ENCODE measurements around the gene UPP1. TPM values are rescaled to one million over a fixed set of nuclear protein-coding genes. Genes with fewer than 3 reads are reported as not detected.
"Not testable (repeated sequence)": the region's sequence is repeated elsewhere in the genome, so short reads cannot be mapped to it uniquely, and the experiment has no call there.

The UPP1 gene
- total RNA-seq (2014; rRNA removed; shearing (Covaris generic)), result 47.3 and 50.8 TPM in 2 replicates

DNA sequence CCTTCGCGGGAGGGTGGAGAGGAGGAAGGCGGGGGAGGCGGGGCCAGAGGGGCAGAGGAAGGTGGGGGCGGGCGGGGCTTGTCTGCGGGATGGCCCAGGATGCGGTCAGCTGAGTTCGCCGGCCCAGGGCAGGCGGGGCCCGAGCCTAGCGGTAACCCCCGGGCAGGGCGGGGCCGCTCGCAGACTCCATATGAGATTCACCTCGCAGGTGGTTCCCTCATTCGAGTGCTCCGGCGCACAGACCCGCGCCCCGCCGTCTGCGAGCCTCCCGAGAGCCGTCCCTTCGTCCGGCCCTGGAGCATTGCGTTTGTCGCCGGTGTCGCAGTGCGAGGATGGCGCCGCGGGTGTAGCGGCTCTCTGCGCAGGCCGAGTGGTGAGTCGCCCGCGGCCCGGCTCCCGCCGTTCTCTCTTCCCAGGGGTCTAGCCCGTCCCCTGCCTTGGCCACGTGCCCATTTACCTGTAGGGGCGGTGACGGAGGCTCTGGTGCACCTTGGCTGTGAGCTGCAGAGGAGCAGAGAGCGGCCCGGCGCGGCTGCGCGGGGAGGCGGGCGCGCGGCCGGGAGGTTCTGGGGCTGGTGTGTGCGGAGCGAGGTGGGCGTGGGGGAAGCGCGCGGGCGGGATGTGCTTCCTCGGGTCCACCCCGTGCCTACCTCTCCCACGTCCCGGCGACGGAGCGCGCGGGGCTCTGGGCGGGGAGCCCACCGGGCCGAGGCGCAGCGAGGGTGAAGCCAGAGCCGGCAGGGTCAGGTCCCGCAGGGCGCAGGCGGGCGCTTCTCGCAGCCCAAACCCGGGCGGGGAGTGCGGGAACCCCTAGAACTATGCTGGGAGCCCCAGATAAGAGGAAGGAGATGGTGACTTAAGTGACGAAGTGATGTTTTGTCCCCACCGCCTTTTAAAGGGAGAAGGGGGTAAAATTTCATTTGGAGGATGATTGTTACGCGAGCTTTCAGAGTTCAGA, at the start of gene UPP1:
UPP1 (plus strand) TSS at position 220 of the 958 bp plus-strand sequence. CDS start 5,519 bp downstream, outside the sequence.
- peak; percentile 69 for DNase-seq (ENCODE audit: low read depth)

DNA sequence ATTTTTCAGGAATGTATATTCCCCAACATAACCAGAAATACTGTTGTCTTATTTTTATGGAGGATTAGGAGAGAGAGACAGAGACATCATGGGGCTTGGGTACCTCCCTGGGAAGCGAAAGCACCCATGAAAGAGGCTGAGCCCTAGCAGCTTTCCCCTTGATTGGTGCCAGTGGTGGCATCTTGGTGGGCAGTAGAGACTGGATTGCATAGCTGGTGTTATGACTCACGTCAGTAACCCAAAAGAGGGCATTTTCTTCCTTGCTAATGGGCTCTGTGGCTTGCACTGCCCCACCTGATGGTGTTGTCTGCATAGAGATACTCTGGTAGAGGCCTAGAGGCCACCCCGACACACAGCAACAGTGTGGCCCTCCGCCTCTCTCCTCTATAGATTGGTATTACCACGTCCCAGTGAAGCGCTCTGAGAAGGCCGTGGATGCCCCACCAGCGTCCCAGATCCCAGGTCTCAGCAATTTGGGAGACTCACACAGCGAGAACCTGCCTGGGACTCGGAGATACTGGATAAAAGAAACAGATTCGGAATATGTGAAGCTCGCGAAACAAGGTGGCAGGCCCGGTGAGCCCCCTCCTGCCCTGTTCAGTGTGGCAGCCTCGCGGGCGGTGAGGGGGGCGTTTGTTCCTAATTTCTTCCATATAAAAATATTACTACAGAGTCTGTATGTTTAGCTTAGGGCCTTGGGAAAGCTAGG, 48.0 kb upstream of the UPP1 start:
- peak; percentile 73 for DNase-seq (ENCODE audit: low read depth)

- DNase-seq (ENCODE audit: low read depth), result peak; percentile 74
Measured at GRCh38 chr7:48041653-48041970, 47.5 kb upstream of the UPP1 start.

GRCh38 chr7:48042216-48042615, 46.8 kb upstream of the UPP1 start:
- DNase-seq (ENCODE audit: low read depth), result peak; percentile 52

- DNase-seq (ENCODE audit: low read depth), result no peak
Measured at GRCh38 chr7:48042636-48043035, 46.4 kb upstream of the UPP1 start.

DNA sequence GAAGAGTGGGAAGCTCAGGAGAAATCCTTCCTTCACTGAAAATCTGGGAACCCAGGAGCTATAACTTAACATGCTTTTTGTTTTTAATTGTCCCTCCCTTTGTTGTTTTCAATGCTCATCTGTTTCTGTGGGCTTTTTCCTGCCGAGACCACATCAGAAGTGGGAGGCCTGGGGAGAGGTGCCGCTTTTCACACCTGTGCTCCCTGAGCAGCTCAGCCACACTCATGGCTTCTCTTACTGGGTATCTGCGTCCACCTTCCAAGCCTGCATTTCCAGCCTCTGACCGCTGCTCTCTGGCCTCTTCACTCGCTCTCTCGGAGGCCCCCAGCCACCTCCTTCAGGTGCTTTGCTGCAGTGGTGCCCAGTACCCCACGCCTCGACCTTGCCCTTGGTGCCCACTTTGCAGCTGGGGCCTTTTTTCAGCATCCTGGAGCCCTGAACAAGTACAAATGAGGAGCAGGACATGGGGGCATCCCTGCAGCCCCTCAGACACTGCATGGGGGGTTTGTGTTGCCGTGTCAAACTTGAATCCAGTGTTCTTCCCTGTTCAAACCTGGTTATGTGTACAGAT, 43.8 kb upstream of the UPP1 start:
- no peak for DNase-seq (ENCODE audit: low read depth)

GRCh38 chr7:48046458-48046857, 42.6 kb upstream of the UPP1 start:
- DNase-seq (ENCODE audit: low read depth), result no peak

DNA sequence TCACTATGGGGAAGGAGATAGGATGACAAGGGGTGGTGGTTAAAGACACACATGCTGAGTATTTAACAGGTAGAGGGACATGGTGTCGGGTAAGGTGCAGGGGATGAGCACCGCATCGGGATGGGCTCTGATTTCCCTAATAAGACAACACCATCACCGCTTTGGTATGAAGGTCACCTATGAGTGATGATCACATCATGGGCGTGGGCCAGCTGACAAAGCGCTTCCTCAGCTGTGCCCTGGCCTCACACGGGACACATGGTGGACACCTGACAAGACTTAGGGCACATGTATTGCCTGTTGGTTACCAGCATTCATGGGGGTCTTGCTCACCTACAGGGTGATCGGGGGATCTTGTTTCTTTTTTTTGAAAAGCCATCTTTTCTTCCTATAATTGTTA, 41.0 kb upstream of the UPP1 start:
- peak; percentile 23 for DNase-seq (ENCODE audit: low read depth)

GRCh38 chr7:48049850-48050249, 39.2 kb upstream of the UPP1 start:
- DNase-seq (ENCODE audit: low read depth), result no peak

DNA sequence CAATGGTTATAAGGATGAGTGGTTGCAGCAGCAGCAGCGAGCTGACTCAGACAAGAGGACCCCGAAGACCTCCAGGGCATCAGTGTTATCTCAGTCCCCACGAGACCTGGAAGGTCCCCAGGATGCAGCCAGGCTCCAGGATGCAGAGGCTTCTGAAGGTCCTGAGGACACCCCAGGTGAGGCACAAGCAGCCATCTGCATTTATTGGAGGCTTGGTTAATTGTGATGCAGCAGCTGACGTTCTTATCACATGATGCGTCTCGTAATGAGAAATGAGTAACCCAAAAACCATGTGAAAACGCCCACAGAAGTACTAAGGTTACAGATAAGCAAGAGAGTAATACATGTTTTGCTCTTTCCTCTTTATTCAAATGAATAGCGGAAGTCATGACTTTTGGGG, 36.3 kb upstream of the UPP1 start:
- DNase-seq (ENCODE audit: low read depth), result peak; percentile 89

DNA sequence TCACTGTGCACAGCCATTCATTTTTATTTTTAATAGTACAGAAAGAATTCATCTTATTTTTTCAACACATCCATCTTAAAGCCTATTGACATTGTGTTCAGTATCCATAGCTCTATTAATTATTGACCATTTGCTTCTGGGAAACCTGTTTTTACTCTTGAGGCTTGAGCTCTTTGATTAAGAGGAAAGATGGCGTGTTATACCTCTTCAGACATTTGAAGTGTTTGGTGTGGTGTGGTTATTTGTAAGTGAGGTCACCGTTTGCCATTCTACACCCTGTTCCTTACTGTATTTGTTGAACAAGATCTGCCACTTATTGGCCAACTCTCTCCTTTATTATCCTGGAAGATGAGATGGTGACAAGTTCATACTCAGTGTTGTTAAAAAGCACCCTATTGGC, 35.3 kb upstream of the UPP1 start:
- no peak for DNase-seq (ENCODE audit: low read depth)

- no peak for DNase-seq (ENCODE audit: low read depth)
Measured at GRCh38 chr7:48058990-48059389, 30.1 kb upstream of the UPP1 start.

DNA sequence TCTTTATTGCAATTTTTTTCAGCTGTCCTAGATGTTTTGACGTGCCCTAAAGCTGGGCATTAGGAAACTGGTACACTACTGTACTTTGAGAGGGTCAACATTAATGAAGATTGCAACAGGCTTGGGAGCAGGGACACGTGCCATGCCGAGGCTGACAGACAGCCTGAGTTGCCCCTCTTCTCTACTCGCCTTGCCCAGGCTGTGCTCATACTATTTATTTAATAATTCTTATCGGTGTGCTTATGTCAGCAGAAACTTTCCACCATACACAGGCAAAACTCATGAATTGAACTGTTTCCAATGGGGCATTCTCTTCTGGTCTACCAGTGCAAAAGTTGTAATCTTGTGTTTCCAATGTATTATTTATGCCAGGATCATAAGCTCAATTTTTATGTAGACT, 29.4 kb upstream of the UPP1 start:
- DNase-seq (ENCODE audit: low read depth), result no peak

DNA sequence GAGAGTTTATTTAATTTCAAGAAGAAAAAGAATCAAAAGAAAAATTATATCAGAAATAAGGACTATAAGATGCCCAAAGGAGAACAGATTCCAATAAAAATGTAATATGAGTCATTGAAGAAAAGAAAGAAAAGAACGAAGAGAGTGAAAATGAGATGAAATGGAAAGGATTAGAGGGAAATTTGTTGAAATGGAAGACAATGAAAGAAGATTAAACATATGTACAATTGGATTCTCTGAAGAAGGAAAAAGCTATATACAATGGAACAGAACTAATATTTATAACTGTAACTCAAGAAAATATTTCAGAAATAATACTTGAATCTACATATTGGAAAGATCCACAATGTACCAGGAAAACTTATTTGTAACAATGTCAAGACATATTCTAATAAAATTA, 25.1 kb upstream of the UPP1 start:
- DNase-seq (ENCODE audit: low read depth), result no peak

DNA sequence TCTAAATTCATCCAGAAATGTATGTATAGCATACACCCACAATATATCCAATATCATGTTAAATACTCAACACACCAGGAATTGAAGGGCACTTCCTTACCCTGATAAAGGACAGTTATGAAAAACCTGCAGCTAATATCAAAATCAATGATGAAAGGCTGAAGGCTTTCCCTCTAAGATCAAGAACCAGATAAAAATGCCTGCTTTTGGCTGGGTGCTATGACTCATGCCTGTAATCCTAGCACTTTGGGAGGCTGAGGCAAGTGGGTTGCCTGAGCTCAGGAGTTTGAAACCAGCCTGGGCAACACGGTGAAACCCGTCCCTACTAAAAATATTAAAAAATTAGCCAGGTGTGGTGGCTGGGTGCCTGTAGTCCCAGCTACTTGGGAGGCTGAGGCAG, 21.6 kb upstream of the UPP1 start:
- no peak for DNase-seq (ENCODE audit: low read depth)

- no peak for DNase-seq (ENCODE audit: low read depth)
Measured at GRCh38 chr7:48074204-48074654, 14.8 kb upstream of the UPP1 start.

DNA sequence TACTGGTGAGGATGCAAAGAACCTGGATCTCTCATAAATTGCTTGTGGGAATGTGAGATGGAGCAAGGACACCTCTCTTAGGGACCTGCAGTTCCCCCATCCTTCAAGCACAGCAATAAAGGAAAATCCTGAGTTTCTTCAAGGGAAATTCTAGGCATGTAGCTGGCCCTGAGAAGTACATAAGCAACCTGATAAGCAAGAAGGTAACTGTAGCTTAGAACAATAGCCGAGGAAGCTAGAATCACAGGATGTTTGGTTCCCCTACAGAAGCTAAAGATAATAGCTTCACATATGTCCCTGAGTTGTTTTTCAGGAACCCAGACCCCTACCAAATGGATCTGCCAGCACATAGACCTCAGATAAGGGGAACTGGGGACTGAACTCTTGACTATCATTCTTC, 11.6 kb upstream of the UPP1 start:
- no peak for DNase-seq (ENCODE audit: low read depth)

- DNase-seq (ENCODE audit: low read depth), result no peak
Measured at GRCh38 chr7:48078470-48078869, 10.6 kb upstream of the UPP1 start.

DNA sequence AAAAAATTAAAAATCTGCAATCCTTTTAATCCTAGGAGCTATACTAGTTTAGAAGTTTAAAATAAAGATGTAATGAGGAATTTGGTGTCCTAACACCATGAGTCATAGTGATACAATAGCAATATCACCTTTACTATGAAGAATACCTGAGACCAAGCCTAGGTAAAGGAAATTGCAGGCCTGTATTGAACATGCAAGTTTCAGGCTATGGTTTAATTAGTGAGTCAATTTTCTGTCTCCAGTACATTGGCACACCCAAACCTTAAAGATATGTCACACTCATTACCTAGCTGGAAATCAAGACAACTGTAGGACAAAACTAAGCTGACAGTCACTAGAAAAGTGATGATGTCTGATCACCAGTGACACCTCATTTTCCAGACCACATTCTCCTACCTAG, 6.7 kb upstream of the UPP1 start:
- DNase-seq (ENCODE audit: low read depth), result not testable (repeated sequence)

DNA sequence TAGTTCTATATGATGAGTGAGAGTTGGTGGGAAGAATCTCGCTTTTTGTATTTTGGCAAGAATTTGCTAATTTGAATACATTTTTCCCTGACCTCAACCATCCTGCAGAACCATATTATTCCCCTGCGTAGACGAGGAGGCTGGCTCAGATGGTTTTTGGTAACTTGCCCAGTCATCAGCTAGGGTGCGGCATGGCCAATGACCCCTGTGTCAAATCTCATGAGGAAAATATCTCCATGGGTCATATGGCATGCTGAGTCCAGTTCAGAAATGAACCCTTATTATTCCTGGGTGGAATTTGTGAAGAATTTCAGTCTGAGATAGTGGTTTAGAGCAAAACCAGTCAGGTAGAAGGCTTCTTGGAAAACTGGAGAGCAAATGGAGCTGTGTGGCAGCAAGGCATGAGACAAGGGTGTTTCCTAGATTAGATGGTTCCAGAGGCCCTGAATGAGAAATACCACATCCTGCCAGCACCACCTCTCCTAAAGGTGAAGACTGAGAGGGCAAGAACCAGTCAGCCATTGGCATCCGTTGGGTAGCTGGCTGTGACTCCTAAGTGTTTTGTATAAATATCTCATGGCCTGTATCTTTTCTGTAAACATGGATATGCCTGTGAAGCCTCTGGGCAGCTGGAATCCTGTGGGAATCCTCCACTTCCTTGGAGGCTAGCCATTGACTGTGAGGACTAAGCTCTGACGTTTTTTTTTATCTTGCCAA, 5.8 kb upstream of the UPP1 start:
- DNase-seq (ENCODE audit: low read depth), result peak; percentile 90

GRCh38 chr7:48084727-48085432, 4.2 kb upstream of the UPP1 start:
- DNase-seq (ENCODE audit: low read depth), result peak; percentile 99
